HG02943 (cell line): Measurements from ENCODE around the gene ZMIZ1.
A peak's percentile ranks its signal among the peaks of the same experiment; 100 is the strongest.

Experiments
- ATAC-seq: cut with Tn5 transposase; IDR thresholded peaks from one replicate; pipeline ENCODE4 v1.9.1; 2021; ENCODE audit warnings: mild to moderate bottlenecking, low read depth, moderate library complexity; ENCODE audit not compliant: unreplicated experiment

Gene ZMIZ1

GRCh38 chr10:79075418-79075817 is 6.7 kb downstream of the ZMIZ1 start:
- no peak for ATAC-seq

GRCh38 chr10:79077488-79078173 is 8.9 kb downstream of the ZMIZ1 start:
- ATAC-seq: no peak

- no peak for ATAC-seq
Measured at GRCh38 chr10:79078367-79079053, 9.7 kb downstream of the ZMIZ1 start.

GRCh38 chr10:79079054-79079397 is 10.3 kb downstream of the ZMIZ1 start:
- no peak for ATAC-seq

GRCh38 chr10:79079490-79080355 is 11.0 kb downstream of the ZMIZ1 start:
- no peak for ATAC-seq

- ATAC-seq: no peak
Measured at GRCh38 chr10:79081353-79082034, 12.7 kb downstream of the ZMIZ1 start.

- ATAC-seq: no peak
Measured at GRCh38 chr10:79082035-79082373, 13.2 kb downstream of the ZMIZ1 start.

- no peak for ATAC-seq
Measured at GRCh38 chr10:79082631-79083596, 14.1 kb downstream of the ZMIZ1 start.

GRCh38 chr10:79084012-79084971 is 15.5 kb downstream of the ZMIZ1 start:
- no peak for ATAC-seq

GRCh38 chr10:79084972-79085597 is 16.3 kb downstream of the ZMIZ1 start:
- ATAC-seq: peak; percentile 71

GRCh38 chr10:79086822-79087221 is 18.1 kb downstream of the ZMIZ1 start:
- ATAC-seq: no peak

GRCh38 chr10:79087721-79088120 is 19.0 kb downstream of the ZMIZ1 start:
- no peak for ATAC-seq

- no peak for ATAC-seq
Measured at GRCh38 chr10:79088176-79088575, 19.4 kb downstream of the ZMIZ1 start.

GRCh38 chr10:79088613-79089355 is 20.0 kb downstream of the ZMIZ1 start:
- ATAC-seq: no peak

GRCh38 chr10:79089632-79090031 is 20.9 kb downstream of the ZMIZ1 start:
- no peak for ATAC-seq

GRCh38 chr10:79090134-79090803 is 21.5 kb downstream of the ZMIZ1 start:
- no peak for ATAC-seq

GRCh38 chr10:79092292-79092896 is 23.6 kb downstream of the ZMIZ1 start:
- ATAC-seq: no peak
